HUES6 (cell line): ENCODE data around the gene PSMA5.
"Not testable (repeated sequence)": the region's sequence is repeated elsewhere in the genome, so short reads cannot be mapped to it uniquely, and the experiment has no call there.

Experiments
- H3K27ac ChIP-seq: 2 replicates; pipeline ENCODE4 v1.7.0; 2013; ENCODE audit warnings: low read depth, mild to moderate bottlenecking, low read length, inconsistent platforms
- H3K27me3 ChIP-seq: 2 replicates; pipeline ENCODE4 v1.6.1; 2013; ENCODE audit warnings: low read length; ENCODE audit not compliant: control insufficient read depth, insufficient read depth
- H3K36me3 ChIP-seq: 2 replicates; pipeline ENCODE4 v1.6.1; 2013; ENCODE audit warnings: low read length; ENCODE audit not compliant: control insufficient read depth, insufficient read depth
- H3K4me1 ChIP-seq: 2 replicates; pipeline ENCODE4 v1.6.1; 2013; ENCODE audit warnings: low read length; ENCODE audit not compliant: control insufficient read depth, insufficient read depth
- H3K4me3 ChIP-seq: 2 replicates; pipeline ENCODE4 v1.5.1; 2013; ENCODE audit warnings: low read depth, low read length
- H3K9ac ChIP-seq: one replicate; pipeline ENCODE4 v1.6.1; 2013; ENCODE audit warnings: mild to moderate bottlenecking, low read length
- H3K9me3 ChIP-seq: 2 replicates; pipeline ENCODE4 v1.6.1; 2013; ENCODE audit warnings: low read depth, low read length; ENCODE audit not compliant: control insufficient read depth, insufficient read depth

PSMA5 gene

DNA sequence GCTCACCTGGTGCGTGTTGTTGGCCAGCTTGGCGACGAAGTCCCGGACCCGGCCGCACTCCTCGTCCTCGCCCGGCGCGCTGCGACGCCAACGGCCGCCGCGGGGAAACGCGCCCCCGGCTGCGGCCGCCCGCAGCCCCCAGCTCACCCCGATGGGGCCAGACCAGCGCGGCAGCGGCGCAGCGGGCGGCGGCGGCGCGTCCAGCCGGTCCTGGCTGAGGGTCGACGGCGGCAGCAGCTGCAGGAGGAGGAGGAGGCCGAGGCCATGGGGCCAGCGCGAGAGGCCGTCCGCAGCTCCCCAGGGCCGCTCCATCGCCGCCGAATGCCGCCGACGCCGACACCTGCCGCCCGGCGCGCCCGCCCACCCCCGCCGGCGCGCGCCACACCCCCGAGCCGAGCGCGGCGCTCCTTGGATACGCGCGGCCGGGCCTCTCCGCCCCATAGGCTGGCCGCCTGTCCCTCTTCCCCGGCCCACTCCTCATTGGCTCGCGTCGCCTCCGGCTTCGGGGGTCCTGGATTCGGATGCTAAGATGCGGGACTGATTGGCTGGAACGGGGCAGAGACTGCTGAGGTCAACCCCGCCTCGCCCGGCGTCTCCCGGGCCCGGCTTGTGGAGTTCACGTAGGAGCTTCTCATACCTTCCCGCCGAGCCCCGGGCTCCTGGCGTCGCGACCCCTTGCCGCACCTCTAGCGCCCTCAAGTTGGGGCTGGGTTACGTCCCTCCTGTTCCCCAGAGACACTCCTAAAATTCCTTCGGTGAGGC is 28.5 kb downstream of the PSMA5 start, which contains the start of gene SORT1:
Gene SORT1 (minus strand): TSS at position 338 of the 762 bp plus-strand sequence. CDS start 26 bp downstream, at position 312.
- Histone ChIP-seq H3K4me3 (peak within 1 kb of the TSS; percentile 66), H3K4me1 (peaks cover 22% of the 10 kb centered on the region), H3K27me3 (peaks cover 11% of the 10 kb centered on the region; the same call in 1 of the 2 replicates), H3K36me3 (peaks cover 16% of the 10 kb centered on the region), H3K9ac (peak within 1 kb of the TSS; percentile 67), H3K27ac (peak within 1 kb of the TSS; percentile 60; the same call in 1 of the 2 replicates), H3K9me3 (no peaks in the 10 kb centered on the region)

DNA sequence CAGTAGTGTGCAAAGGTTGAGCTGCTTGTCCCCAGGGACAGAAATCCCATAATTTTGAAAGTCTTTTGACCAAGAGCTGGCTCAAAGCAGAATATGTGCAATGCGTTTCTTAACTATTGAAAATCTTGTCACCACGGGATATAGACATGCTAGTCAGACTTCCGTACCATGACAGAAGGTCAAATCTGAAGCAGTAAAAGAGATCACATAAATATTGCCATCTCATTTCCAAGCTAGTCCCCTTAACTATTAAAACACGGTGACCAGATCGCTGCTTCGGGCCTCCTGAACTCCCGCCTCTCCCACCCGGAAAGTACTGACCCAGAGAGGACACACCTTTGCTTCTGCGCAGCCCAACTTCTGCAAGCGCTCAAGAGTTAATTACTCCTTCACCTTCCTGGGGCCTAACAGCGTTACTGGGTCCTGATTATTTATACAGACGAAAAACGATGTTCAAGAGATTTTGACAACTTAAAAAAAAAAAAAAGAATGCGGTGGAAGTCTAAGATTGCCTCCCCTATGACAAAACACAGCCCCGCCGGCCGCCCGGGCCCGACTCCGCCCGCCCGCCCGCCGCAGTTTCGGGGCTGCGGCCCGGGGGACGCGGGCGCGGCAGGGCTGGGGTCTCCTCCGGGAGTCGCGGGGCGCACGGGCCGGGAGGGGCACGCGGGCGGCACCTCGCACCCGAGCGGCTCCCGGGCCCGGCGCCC is 29.2 kb downstream of the PSMA5 start:
- Histone ChIP-seq H3K4me1 (peaks cover 27% of the 10 kb centered on the region), H3K27ac (no peak overlapping the region), H3K36me3 (peaks cover 9% of the 10 kb centered on the region), H3K9ac (peak overlapping the region; percentile 57), H3K27me3 (peaks cover 11% of the 10 kb centered on the region; the same call in 1 of the 2 replicates), H3K9me3 (no peaks in the 10 kb centered on the region), H3K4me3 (peak overlapping the region; percentile 66)

DNA sequence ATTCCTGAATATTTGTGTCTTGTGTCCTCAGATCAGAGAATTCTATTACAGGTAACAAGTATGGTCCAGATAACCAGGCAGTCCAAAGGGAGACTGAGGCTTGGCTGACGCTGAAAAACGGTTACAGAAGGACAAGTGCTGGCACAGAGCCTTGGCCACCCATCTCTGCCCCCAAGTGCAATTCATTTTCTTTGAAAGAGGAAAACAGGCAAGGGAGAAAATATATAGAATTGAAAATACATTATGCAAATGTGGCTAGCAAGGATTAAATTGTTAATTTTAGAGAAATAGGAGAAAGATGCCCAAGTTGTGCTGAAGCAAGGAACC is 29.8 kb downstream of the PSMA5 start:
- Histone ChIP-seq H3K36me3 (peaks cover 5% of the 10 kb centered on the region; the same call in 1 of the 2 replicates), H3K4me3 (peak overlapping the region; percentile 66), H3K9me3 (no peaks in the 10 kb centered on the region), H3K9ac (no peak overlapping the region), H3K4me1 (peaks cover 27% of the 10 kb centered on the region), H3K27ac (no peak overlapping the region), H3K27me3 (peaks cover 11% of the 10 kb centered on the region; the same call in 1 of the 2 replicates)

DNA sequence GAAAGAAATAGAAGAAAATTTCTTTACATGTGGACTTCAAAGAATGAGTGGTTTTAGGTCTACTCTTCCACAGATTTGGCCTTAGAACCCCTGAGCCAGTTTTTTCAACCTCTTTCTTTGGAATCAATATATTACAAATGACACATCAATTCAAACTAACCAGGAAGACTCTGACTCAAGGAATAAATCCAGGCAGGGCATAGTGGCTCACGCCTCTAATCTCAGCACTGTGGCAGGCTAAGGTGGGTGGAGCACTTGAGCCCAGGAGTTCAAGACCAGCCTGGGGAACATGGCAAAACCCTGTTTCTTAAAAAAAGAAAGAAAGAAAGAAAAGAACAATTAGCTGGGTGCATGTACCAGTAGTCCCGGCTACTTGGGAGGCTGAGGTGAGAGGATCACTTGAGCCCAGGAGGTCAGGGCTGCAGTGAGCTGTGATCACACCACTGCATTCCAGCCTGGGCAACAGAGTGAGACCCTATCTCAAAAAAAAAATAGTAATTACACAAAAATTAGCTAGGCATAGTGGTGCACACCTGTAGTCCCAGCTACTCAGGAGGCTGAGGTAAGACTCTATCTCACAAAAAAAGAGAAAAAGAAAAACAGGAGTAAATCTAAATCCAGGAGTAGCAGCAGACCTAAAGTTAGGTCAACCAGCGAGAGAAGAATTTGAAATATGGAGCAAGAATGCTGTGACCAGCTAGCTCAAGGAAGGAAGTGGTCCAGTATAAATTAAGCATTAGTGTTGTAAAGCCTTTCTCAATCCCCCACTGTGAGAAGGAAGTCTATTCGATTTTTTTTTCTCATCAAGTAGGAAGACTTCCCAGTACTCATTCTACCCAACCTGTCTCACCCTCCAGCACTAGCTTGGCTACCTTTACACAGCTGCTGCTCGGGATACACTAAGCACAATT is 30.4 kb downstream of the PSMA5 start:
- H3K4me3 ChIP-seq: peak overlapping the region; percentile 66
- no peak overlapping the region for H3K27ac ChIP-seq
- no peak overlapping the region for H3K9ac ChIP-seq
- no peaks in the 10 kb centered on the region for H3K36me3 ChIP-seq
- peaks cover 11% of the 10 kb centered on the region; the same call in 1 of the 2 replicates for H3K27me3 ChIP-seq
- H3K4me1 ChIP-seq: peaks cover 27% of the 10 kb centered on the region
- no peaks in the 10 kb centered on the region for H3K9me3 ChIP-seq

DNA sequence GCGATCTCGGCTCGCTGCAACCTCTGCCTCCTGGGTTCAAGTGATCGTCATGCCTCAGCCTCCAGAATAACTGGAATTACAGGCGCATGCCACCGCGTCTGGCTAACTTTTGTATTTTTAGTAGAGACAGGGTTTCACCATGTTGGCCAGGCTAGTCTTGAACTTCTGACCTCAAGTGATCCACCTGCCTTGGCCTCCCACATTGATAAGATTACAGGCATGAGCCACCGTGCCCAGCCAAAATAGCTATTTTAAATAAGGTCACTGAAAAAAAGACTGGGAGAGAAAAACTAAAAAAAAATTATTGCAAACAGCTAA is 31.0 kb downstream of the PSMA5 start:
- not testable (repeated sequence) for H3K27ac ChIP-seq, H3K9me3 ChIP-seq, H3K4me3 ChIP-seq, H3K36me3 ChIP-seq, H3K9ac ChIP-seq
- Histone ChIP-seq H3K27me3 (peaks cover 11% of the 10 kb centered on the region; the same call in 1 of the 2 replicates), H3K4me1 (peaks cover 27% of the 10 kb centered on the region)

DNA sequence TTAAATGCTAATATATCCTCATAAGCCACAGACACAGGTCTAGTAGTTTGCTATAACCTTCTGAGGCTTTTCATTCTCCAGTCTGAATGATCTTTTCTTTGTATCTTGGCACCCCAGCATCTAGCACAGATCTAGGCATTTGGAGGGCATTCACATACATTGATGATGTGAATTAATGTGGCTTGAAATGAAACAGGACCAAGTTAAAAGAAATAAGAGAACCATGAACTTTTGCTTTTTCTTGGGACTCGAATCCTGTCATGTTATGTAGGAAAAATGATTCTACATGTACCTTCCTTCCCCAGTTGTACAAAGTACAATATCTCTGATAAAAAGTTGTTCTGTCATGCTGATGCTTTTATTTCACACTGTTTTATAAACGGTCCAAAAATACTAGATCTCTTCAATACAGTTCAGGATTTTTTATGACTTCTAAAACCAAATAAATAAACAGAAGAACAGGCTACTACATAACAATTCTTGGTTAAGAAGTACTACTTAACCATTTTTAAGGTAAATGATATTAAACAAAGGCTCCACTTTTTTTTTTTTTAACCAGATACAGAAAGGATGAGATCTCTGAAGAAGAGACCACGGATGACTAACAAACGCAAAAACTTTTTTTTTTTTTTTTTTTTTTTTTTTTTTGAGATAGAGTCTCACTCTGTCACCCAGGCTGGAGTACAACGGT is 31.5 kb downstream of the PSMA5 start:
- H3K9ac ChIP-seq: no peak overlapping the region
- H3K4me3 ChIP-seq: no peak overlapping the region
- H3K9me3 ChIP-seq: no peaks in the 10 kb centered on the region
- peaks cover 27% of the 10 kb centered on the region for H3K4me1 ChIP-seq
- no peaks in the 10 kb centered on the region for H3K36me3 ChIP-seq
- peaks cover 11% of the 10 kb centered on the region; the same call in 1 of the 2 replicates for H3K27me3 ChIP-seq
- no peak overlapping the region for H3K27ac ChIP-seq

DNA sequence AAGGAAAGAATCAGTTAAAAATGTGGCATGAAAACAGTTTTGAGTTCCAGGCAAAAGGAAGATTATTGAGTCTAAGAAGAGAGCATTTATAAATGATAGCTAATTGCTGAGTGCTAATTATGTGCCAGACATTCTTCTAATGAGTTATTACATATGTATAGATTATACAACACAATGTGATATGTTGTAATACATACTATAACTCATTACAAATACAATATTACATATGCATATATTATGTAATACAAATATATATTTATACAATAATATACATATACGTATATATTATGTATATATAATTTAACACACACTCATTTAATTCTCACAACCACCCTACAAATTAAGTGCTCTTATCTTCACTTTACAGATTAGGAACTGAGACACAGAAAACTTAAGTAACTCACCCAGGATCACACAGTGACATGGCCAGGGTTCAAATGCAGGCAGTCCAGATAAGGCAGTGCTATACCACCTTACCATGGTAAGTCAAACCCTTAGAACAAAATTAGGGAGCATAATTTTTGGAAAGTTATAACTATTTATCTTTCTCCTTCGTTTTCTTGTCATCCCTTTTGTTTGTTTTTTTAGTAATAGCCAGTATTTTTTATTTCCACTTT is 32.5 kb downstream of the PSMA5 start:
- Histone ChIP-seq H3K36me3 (no peaks in the 10 kb centered on the region), H3K27ac (no peak overlapping the region), H3K9ac (no peak overlapping the region), H3K4me1 (peaks cover 21% of the 10 kb centered on the region), H3K9me3 (no peaks in the 10 kb centered on the region), H3K4me3 (no peak overlapping the region), H3K27me3 (peaks cover 11% of the 10 kb centered on the region; the same call in 1 of the 2 replicates)

DNA sequence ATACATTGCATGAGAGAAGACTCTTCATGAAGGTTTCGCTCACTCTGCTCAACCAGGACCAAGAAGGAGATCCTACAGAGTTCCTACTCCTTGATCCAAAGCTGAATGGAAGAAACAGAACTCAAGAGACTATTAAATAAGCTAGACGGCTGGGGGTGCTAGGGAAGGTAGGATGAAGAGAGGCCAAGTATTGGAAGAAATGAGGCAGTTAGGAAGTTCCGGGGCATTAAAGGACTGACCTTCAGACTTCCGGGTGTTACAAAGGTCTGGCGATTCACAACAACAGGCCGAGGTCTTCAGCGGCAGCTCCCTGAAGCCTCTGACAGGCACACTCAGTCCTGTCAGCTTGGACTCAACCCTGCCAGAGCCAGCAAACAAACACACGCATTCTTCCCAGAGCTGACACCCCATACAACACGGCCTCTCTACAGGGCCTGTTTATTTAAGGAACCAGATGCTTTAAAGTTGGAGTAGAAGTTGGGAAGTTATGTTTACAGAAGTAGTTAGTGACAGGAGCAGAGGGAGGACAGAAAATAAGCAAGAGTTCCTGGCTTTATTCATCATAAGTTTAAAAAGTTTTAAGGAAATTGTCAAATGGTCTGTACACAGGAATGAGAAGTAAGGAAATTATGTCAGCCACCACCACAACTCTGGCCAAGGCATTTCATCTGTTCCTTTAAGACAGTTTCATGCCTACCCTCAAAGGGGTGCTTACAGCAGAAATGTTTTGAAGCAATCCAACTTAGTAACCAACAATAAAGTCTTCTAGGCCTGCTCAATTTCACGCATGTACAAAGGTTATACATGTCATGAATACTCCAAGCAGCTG is 33.2 kb downstream of the PSMA5 start:
- H3K27ac ChIP-seq: no peak overlapping the region
- H3K27me3 ChIP-seq: peaks cover 11% of the 10 kb centered on the region; the same call in 1 of the 2 replicates
- no peak overlapping the region for H3K9ac ChIP-seq
- H3K4me3 ChIP-seq: no peak overlapping the region
- H3K9me3 ChIP-seq: no peaks in the 10 kb centered on the region
- peaks cover 16% of the 10 kb centered on the region for H3K4me1 ChIP-seq
- H3K36me3 ChIP-seq: no peaks in the 10 kb centered on the region

DNA sequence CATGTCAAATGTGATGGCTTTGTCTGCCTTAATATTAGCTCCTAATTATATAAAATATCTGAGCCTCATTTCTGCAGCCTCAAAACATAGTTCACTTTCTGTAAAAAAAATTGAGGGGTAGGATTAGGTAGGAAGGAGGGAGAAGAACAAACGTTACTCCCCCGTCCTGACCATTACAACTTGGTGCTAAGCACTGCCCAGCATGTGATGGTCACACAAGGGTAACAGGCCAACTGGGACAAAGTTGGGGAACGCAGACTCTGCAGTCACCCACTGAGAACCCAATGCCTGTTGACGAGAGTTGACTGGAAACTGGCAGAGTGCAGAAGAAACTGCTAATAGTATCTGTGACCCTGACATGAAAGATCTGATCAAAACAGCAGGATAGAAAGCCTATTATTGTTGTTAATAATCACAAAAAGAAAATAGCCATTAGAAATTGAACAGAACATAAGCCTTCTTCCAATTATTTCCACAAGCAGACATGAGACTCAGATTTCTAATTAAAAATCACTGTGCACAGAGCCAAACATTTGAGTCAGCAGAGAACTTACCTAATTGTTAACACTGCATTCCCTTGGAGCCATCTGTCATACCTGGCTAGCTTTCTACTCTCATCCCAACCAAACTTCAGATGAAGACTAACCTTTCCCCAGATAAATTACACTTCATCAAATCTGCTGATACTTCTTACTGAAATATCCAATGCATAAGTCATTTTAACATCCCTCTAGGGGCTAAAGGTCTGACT is 34.0 kb downstream of the PSMA5 start:
- Histone ChIP-seq H3K4me3 (no peak overlapping the region), H3K4me1 (peaks cover 16% of the 10 kb centered on the region), H3K9me3 (no peaks in the 10 kb centered on the region), H3K27ac (no peak overlapping the region), H3K36me3 (no peaks in the 10 kb centered on the region), H3K27me3 (peaks cover 11% of the 10 kb centered on the region; the same call in 1 of the 2 replicates), H3K9ac (no peak overlapping the region)
